ENCODE data around the gene E2F2. TPM values are rescaled to one million over a fixed set of nuclear protein-coding genes. Genes with fewer than 3 reads are reported as not detected.
A peak's percentile ranks its signal among the peaks of the same experiment; 100 is the strongest.

Gene E2F2
- 1.3 TPM in 2 replicates for total RNA-seq
- long read RNA-seq = 0 reads

DNA sequence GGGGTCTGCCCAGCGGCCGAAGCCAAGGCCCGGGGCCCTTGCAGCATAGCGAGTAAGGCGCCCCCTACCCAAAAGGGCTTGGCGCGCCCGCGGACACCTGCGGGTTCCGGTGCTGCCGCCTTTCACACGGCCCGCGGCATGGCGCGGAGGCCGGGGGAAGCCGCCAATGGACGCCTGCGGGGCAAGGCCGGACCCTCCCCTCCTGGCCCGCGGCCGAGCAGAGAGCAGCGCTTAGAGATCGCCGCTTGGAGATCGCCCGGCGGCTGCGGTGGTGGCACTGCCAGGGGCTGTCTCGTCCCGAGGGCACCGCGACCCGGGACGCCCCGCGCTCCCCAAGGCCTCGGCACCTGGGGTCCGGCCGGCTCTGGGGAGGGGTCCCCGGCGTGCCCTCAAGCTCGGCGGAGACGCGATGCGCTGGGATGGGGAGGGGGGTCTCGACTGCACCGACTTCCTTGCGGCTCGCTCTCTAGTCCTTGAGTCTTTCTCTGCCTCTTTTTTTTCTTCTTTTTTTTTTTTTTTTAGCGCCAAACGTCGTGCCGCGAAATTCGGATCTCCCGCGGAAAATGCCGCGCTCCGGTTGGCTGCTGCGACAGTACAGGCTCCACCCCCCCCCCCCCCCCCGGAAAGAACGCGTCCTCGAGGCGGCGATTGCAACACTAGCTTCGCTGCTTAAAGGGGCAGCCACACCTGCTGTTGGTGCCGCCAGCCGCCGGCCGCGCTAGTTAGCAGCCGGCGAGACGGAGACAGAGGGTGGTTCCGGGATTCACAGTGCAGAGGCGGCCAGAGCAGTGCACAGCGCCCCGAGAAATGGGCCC is at the start of gene E2F2:
Gene E2F2, minus strand, starts transcription at position 487 of the 815 bp plus-strand sequence. Its CDS starts 440 bp downstream, at position 47.
- Mint-ChIP-seq H3K36me3 (ENCODE audit: unreplicated experiment) (no peaks in the 10 kb centered on the region), H3K4me3 (ENCODE audit: unreplicated experiment) (peak within 1 kb of the TSS; percentile 90), H3K27me3 (ENCODE audit: unreplicated experiment) (no peaks in the 10 kb centered on the region), H3K9me3 (ENCODE audit: unreplicated experiment) (no peaks in the 10 kb centered on the region), H3K27ac (ENCODE audit: unreplicated experiment) (no peak within 1 kb of the TSS), H3K4me1 (ENCODE audit: unreplicated experiment) (peaks cover 38% of the 10 kb centered on the region)
- TF ChIP-seq, protein P1, sequence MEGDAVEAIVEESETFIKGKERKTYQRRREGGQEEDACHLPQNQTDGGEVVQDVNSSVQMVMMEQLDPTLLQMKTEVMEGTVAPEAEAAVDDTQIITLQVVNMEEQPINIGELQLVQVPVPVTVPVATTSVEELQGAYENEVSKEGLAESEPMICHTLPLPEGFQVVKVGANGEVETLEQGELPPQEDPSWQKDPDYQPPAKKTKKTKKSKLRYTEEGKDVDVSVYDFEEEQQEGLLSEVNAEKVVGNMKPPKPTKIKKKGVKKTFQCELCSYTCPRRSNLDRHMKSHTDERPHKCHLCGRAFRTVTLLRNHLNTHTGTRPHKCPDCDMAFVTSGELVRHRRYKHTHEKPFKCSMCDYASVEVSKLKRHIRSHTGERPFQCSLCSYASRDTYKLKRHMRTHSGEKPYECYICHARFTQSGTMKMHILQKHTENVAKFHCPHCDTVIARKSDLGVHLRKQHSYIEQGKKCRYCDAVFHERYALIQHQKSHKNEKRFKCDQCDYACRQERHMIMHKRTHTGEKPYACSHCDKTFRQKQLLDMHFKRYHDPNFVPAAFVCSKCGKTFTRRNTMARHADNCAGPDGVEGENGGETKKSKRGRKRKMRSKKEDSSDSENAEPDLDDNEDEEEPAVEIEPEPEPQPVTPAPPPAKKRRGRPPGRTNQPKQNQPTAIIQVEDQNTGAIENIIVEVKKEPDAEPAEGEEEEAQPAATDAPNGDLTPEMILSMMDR (IDR thresholded peaks at IDR 0.05) = no peak
- peak; percentile 89 for DNase-seq (ENCODE audit: extremely low spot score, unreplicated experiment)

GRCh38 chr1:23578997-23579363 is 47.9 kb upstream of the E2F2 start:
- H3K27ac Mint-ChIP-seq (ENCODE audit: unreplicated experiment) = peak overlapping the region; percentile 98
- DNase-seq (ENCODE audit: extremely low spot score, unreplicated experiment) = no peak
- TF ChIP-seq, protein P1 (IDR thresholded peaks at IDR 0.05) = no peak
- H3K9me3 Mint-ChIP-seq (ENCODE audit: unreplicated experiment) = peaks cover 6% of the 10 kb centered on the region
- H3K27me3 Mint-ChIP-seq (ENCODE audit: unreplicated experiment) = no peaks in the 10 kb centered on the region
- no peak overlapping the region for H3K4me3 Mint-ChIP-seq (ENCODE audit: unreplicated experiment)
- H3K4me1 Mint-ChIP-seq (ENCODE audit: unreplicated experiment) = peaks cover 58% of the 10 kb centered on the region
- H3K36me3 Mint-ChIP-seq (ENCODE audit: unreplicated experiment) = peaks cover 2% of the 10 kb centered on the region

DNA sequence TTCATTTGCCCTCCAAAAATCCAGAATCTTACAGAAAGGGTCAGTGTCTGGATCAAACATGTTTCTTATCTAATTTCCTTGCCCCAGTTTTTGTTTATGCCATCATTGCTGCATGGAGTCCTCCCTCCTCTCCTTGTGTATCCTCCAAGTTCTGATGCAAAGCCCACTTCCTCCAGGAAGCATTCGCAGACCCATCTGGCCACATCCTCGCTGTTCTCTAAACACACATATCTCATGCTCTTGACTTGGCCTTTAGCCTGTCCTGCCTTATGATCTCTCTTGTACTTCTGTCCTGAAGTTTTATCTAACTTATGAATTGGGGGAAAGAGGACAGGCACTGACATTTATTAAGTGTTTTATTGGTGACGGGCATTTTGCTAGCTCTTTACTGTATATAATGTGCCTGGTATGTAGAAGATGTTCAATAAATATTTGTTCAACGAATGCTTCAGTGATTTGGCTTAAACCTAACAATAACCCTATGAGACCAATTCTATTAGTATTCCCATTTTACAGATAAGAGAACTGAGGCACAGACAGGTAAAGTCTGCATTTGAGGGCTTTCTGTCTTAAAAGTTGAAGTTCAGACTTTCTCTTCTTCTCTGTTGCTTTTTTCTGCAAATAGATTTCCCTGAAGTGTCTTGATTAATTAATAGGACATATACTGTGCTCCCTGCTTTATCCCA is 47.4 kb upstream of the E2F2 start:
- Mint-ChIP-seq H3K36me3 (ENCODE audit: unreplicated experiment) (peaks cover 2% of the 10 kb centered on the region), H3K9me3 (ENCODE audit: unreplicated experiment) (peaks cover 6% of the 10 kb centered on the region), H3K4me3 (ENCODE audit: unreplicated experiment) (no peak overlapping the region), H3K27me3 (ENCODE audit: unreplicated experiment) (no peaks in the 10 kb centered on the region), H3K27ac (ENCODE audit: unreplicated experiment) (peak overlapping the region; percentile 98), H3K4me1 (ENCODE audit: unreplicated experiment) (peaks cover 58% of the 10 kb centered on the region)
- no peak for DNase-seq (ENCODE audit: extremely low spot score, unreplicated experiment)
- TF ChIP-seq, protein P1 (IDR thresholded peaks at IDR 0.05) = no peak

GRCh38 chr1:23577056-23578004 is 46.3 kb upstream of the E2F2 start:
- Mint-ChIP-seq H3K36me3 (ENCODE audit: unreplicated experiment) (peaks cover 2% of the 10 kb centered on the region), H3K9me3 (ENCODE audit: unreplicated experiment) (peaks cover 6% of the 10 kb centered on the region), H3K4me1 (ENCODE audit: unreplicated experiment) (peaks cover 55% of the 10 kb centered on the region), H3K27me3 (ENCODE audit: unreplicated experiment) (no peaks in the 10 kb centered on the region), H3K4me3 (ENCODE audit: unreplicated experiment) (peak overlapping the region; percentile 56), H3K27ac (ENCODE audit: unreplicated experiment) (peak overlapping the region; percentile 98)
- no peak for DNase-seq (ENCODE audit: extremely low spot score, unreplicated experiment)
- TF ChIP-seq, protein P1 (IDR thresholded peaks at IDR 0.05) = no peak

Measured in osteocyte (in vitro differentiated cells).